Measurements from ENCODE around the gene LELP1.
"Not testable (repeated sequence)": the region's sequence is repeated elsewhere in the genome, so short reads cannot be mapped to it uniquely, and the experiment has no call there.

LELP1 gene

DNA sequence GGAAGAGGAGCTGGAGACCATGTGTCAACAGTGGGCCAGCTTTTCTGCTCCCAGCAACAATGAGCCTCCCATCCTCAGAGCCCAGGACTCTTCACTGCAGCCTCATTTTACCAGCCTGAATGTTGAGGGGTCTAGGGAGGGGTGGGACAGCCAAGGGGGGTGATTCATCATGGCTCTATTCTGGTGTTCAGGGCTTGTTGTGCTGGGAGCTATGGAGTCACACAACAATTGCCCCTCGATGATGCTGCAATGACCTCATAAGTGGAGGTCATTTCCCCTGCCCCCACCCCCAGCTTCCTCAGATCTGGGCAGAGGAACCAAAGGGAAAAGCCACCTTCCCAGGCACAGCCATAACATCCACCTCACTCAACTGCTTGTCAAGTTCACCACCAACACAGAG, at the start of gene LELP1:
LELP1 (plus strand) TSS at position 301 of the 400 bp plus-strand sequence. CDS start 1,278 bp downstream, outside the sequence.
- DNase-seq: no peak

DNA sequence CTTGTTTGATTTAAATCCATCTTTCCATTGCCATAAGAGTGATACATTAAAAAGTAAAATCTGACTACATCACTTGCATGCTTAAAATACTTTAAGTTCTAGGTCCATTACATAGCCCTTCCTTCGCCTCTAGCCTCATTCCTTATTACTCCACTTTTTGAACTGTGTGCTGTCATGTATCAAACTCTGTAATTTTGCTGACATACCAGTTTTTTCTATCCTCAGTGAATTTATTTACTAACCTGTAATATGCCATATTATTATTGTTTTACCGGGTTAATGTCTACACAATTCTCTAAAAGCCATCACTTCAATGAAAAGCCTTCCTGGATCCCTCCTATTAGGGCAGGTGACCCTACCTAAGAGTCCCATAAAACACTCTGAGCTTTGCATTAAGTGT, 47.7 kb upstream of the LELP1 start:
- DNase-seq: no peak

DNA sequence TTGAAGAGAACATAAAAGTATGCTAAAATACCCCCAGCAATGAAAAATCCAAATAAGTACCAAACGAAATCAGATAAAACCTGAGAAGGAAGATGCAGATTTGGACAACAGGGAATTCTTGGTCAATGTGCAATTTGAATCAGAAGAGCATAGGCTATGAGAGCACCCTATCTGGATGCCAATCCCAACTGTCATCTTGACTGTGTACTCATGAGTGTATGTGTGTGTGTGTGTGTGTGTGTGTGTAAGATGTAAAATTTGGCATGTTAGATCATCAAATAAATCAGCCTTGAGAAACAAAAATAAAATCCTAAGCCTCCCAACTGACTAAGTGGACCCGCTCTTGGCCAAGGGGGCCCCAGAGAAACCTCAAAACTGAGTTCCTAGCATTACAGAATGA, 34.5 kb upstream of the LELP1 start:
- DNase-seq: no peak

DNA sequence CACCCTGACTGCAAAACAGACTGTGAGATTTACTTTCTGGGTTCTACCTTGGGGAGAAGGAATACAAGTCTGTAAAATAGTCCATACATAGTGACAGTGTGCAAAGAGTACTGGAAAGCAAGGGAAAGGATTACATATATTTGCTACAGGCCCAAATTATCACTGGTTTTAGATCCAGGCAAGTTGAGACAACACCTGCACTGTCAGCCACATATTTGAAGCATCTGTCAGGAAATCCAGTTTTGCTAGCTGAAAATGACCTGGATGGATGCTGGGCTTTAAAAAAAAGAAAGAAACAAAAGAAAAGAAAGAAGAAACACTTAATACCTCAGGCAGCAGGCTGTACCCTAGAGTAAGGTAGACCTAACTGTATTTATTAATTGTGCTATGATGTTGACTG, 28.6 kb upstream of the LELP1 start:
- no peak for DNase-seq

DNA sequence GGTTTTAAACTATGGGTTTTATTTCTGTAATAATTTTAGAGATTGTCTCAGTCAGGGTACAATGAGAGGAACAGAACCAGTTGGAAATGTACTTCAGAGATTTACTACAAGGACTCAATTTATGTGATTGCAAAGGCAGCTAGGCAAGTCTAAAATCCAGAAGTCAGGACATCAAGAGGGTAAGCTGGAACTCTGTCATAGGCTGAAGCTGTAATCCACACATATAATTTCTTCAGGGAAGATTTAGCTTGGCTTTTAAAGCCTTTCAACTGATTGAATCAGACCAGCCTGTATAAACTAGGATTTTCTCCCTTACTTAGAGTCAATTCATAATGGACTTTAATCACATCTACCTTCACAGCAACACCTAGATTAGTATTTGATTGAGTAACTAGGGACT, 24.3 kb upstream of the LELP1 start:
- no peak for DNase-seq

DNA sequence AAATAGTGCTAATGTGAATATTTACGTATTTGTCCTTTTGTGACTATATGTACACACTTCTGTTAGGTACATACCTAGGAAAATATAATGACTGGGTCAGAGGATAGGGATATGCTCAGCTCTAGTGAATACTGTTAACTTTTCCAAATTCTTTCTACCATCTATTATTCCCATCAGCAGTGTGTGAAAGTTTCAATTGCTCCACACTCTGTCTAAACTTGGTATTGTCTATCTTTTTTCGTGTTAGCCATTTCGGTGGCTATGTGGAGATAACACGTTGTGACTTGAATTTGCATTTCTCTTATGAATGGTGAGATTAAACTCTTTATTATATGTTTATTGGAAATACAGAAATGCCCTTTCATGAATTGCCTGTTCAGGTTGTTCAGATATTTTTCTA, 22.7 kb upstream of the LELP1 start:
- DNase-seq: no peak

DNA sequence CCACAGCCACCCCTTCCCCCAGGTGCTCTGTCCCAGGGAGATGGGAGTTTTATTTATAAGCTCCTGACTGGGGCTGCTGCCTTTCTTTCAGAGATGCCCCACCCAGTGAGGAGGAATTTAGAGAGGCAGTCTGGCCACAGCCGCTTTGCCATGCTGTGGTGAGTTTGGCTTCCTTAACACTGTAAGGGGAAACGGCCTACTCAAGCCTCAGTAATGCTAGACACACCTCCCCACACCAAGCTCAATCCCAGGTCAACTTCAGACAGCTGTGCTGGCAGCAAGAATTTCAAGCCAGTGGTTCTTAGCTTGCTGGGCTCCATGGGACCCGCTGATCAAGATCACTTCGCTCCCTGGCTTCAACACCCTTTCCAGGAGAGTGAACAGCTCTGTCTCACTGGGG, 14.9 kb upstream of the LELP1 start:
- DNase-seq: not testable (repeated sequence)

DNA sequence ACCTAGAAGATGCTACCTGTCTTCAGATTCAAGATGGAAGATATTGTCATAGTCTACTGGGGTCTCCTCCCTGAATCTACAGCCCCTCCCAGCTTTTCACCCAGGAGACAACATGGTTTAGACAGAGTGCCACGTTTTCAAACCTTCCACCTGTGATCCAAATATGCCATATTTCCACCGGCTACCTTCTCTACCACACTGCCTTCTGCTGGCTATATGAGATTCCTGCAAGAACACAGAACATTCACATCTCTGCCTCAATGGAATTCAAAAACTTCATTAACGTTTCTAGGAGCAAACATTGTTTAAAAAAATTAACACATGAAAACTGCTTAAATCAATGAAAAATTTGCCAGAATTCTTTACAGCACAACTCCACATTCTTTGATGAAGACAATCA, 12.9 kb upstream of the LELP1 start:
- DNase-seq: no peak

DNA sequence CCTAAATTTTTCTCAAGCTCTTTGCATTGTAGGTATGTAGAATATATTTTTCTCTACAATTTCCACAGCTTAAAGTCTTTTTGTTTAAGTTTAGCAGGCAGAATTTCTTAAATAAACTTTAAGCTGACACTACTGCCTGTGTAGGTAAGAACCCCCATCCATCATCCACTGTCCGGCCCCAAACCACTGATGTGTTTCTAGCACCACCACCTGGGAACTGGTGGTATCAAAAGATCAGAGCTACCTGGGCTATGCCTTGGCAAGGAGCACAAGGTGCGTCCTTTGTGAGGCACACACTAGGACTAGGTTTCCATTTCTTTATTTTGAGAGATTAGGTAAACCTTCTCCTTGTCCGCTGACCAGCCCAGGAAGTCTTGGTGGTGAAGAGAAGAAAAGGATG, 10.5 kb upstream of the LELP1 start:
- DNase-seq: no peak

DNA sequence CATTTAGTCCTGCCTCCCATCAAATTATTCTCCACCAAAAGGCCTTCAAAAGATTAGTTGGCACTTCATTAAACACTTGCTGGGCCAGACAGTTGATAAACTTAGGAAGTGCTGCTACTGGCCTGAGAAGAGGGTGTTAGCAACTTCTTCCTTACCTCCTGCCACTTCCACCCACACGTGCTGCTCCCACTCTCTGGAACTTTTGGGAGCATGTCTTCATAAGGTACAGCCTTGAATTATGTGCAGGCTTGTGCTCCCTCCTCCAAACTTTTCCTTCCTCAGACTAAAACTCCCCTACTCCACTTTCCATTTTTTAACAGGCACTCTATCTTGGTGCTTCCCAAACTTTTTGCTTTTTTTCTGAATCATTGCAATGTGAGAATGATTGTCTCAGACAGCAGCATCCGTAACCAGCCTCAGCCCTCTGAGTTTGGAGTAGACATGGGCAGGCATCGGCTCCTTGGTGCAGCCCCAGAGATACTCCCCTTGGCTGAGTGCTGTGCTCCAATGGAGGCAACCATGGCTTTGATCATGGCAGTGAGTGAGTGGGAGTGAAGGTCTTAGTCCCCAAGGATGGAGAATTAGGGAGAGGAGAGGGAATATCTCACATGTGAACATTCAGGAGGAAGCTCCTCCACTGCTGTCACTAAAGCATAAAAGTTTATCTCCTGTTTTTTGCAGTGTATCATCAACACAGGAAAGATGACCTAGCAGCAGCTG, 8.7 kb upstream of the LELP1 start:
- no peak for DNase-seq

DNA sequence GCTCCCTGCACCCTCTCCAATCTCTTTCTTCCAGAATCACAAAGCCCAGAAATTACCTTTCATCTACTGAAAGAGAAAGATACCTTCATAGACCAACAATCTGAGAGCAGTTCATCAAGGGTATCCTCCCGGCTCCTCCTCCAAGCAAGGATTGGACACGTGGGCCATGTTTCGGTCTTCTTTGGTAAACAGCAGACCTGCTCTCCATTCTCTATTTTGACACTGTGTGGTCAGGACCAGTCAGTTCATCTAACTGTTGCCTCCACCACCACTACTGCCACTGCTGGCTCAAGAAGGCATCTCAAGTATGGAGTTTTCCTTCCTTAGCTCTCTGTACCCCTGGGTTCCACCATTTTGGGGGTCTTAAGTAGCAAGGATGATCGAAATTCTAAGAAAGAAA, 8.0 kb upstream of the LELP1 start:
- no peak for DNase-seq

DNA sequence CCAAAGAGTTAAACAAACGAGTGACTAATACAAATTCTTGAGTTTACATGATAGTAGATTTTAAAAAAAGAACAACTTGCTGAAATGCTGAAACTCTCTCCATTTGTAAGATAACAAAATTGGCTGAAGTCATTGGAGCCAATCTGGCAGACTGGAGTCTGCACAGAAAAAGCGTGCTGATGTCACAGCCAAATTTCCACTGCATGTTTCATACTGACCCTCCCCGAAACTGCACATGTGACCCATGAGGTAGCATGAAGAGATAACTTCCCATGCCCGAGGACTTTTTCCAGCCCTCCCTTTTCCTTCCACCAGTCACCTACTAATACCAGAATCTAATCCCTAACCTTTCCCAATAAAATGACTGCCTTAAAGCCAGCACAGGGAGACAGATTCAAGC, 1.2 kb upstream of the LELP1 start:
- no peak for DNase-seq

DNA sequence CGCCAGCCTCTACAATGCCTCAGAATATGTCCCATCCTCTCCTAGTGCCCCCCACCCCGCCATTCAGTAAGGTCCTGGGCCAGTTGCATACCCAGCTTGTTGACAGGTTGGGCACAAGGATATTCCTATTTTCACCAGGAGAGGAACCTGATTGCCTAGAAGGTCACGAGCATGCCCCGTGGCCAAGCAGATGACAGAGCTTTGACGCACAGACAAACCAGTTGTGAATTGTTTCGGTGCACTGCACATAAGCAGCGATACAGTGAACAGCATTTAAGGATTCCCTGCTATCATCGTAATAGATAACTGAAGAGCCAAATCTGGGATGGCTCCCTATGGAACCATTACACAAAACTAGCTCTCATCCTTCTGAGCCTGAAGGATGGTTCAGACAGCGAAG, 3.4 kb downstream of the LELP1 start:
- no peak for DNase-seq

DNA sequence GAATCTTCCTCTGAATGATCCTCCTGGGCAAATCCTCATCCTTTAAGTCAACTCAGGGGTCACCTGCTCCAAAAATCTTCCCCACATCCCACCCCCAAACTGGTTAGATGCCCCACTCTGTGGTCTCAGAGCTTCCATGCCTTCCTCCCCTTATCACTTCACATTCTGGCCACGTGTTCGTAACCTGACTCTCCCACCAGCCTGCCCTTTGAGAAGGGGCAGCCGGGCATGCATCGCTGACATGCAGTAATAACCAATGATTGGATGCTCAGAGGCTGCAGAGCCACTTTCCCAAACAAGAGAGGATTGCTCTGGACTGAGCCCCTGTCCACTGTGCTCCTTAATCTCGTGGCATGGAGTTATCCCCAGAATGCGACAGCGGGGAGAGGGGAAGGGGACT, 7.0 kb downstream of the LELP1 start:
- DNase-seq: no peak

DNA sequence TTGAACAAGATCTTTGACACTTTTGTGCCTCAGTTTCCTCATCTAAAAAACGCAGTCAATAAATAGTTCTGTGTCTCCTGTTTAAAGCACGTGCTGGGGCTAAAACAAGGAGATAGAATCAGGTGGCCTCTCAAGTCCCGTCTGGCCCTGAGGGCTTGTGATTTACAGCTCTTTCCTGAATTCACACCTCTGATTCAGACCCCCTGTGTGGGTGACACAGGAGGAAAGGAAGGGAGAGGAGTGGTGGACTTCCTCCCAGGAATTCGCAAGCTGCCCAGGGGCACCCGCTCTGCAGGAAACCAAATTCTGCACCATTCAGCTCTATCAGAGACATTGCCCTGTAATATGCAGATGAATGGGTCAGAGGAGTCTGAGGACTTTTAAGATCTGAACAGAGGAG, 9.0 kb downstream of the LELP1 start:
- no peak for DNase-seq

DNA sequence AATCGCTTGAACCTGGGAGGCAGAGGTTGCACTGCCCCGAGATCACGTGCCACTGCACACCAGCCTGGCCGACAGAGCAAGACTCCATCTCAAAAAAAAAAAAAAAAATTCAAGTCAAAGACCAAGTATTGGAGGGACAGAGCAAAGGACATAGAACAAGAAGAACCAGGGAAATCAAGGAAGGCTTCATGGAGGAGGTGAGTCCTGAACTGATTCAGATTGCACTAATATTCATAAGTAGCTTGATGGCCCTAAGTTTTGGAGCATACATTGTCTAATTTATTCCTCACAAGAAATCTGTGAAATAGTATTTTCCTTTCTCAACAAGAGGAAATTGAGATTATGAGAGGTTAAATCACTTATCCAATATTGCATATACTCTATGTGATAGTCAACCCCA, 10.3 kb downstream of the LELP1 start:
- DNase-seq: no peak

DNA sequence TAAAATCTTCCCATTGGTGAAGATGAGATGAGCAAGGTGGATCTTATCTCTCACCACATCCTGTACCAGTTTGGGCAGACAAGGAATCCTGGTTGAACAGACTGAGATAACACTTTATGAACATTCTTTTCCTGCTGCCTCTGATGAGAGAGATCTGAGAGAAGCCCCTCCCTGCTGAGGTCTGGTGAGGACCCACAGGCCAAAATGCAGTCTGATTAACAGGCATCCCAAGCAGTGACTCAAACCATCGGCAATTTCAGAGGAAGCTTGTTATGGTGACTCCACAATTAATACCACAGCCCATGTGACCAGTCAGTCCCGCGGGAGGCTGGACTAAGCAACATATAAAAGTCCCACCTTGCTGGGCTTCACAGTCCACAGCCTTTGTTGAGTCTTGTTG, 14.0 kb downstream of the LELP1 start, which contains the start of gene PRR9:
PRR9 (plus strand) TSS at position 373 of the 400 bp plus-strand sequence. CDS start 561 bp downstream, outside the sequence.
- DNase-seq: no peak

DNA sequence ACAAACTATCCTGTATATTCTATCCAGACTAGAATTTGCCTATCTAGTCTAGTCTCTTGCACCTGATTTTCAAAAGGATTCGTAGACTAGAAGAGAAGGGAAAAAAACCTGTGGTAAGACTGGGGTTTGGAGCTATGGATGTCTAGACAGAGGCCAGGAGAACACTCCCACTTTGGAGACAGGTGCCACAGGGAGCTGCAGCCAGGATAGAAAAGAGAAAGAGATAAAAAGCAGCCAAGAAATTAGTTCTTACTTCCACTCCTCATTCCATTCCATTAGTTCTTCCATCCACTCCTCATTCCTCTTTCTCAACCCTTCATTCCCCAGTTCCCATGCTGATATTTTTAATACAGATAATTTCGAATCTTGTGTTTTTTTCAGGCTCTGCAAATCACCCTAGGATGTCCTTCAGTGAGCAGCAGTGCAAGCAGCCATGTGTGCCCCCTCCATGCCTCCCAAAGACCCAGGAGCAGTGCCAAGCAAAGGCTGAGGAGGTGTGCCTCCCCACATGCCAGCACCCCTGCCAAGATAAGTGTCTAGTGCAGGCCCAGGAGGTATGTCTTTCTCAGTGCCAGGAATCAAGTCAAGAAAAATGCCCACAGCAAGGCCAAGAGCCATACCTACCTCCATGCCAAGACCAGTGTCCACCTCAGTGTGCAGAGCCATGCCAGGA, 14.7 kb downstream of the LELP1 start:
- no peak for DNase-seq

DNA sequence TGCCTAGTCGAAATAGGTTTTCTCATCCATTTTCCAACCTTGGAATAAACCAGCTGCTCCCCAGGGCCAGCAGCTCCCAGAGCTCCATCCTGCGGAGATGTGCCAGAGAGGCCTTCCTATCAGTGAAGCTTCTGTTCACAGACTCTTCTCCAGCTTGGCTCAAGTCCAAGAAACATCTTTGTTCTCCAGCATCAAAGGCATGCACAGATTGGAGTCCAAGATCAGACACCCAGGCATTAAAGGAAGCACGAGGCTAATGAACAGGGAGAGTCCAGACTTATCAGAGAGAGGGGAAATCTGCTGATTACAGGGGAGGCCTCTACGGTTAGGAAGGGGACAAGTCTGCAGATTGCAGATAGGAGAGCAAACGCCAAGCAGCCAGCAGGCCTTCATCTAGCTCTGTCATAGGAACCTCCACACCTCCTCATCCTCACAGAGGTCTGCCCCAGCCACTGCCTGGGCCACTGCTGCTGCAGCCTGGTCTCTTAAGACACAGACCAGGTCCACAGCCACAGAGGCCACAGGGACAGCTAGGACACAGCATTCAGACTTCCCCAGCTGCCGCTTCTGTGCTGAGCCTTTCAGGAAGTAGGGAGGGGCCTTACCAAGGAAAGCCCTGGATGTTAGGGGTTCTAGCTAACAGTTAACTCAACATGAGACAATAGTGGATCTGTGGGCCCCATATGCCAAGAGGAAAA, 17.5 kb downstream of the LELP1 start:
- DNase-seq: no peak

DNA sequence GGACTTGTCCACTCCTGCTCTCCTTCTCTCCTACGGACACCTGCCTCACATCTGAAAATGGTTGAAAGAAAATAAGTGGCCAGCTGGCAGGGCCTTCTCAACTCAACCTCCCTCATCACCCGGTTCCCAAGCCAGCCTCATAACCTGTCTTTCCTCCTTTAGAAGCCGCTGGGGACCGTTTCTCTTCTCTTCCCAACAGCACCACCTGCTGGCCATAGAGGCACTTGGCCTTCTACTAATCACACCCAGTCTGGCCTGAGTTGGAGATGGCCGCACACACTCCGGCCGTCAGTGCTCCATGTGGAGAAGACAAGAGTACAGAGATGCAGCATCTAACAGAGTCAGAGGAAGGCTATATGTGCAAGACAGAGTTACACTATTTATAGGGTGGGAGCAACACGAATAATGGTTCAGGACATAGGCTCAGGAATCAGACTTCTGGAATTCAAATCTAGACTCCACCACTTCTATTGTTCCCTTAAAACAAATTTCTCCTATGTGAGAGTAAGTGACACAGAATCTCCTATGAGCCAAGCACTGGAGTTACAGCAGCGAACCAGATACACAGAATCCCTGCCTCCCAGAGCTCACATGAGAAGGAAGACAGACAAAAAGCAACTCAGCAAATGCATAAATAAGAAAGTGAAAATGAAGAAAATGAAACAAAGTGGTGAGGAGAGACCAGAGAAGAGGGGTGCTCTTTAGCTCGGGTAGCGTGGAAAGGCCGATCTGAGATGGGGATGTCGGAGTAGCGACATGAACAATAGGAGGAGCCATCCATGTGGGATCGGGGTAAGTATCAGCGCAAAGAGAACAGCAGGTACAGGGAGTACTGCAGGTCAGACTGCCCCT, 20.0 kb downstream of the LELP1 start:
- not testable (repeated sequence) for DNase-seq

DNA sequence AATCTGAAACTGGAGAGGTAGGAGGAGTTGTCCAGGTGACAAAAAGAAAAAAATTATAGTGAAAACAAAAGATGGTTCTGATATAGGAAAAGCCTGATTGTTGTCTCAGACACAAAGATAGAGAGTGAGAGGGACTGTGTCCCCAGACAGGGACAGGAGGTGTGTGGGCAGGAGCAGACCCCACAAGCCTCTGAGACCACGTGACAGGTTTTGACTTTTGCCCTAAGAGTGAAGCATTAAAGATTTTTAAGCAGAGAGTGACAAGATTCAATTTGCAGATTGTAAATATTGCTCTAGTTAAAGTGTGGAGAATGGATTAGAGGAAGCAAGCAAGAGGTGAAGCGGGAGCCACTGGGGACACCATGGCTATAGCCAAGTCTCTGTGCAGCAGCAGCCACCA, 24.6 kb downstream of the LELP1 start:
- no peak for DNase-seq

DNA sequence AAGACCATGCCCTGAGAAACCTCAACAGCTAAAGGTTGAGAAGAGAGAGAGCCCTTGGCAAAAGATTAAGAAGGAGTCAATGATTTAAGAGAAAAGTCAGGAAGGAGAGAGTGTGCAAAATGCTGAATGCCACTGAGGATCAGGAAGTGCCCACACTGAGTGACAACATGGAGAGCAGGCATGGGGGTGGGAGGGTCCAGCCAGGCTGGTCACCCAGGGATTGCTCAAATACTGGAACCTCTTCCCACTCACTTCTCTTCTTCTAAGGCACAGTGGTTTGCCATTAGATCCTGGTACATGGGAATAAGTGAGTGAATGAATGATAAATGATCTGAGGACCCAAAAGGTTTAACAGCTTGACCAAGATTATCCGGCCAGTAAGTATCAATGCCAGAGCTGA, 25.3 kb downstream of the LELP1 start:
- DNase-seq: no peak
